SU-DHL-6 (cell line): Measurements from ENCODE around the gene SOX18.

Source experiments
- H2AFZ ChIP-seq: fragments of 200-600 bp; sonication (generic); 2 replicates; pipeline ENCODE4 v1.6.1; 2014; ENCODE audit warnings: low read depth, mild to moderate bottlenecking, moderate library complexity, mixed read lengths, antibody characterized with exemption, low read length; ENCODE audit not compliant: severe bottlenecking
- H3F3A ChIP-seq: fragments of 200-600 bp; shearing (Covaris generic); 2 replicates; pipeline ENCODE4 v1.6.0; 2016; ENCODE audit warnings: antibody characterized with exemption, mild to moderate bottlenecking; ENCODE audit not compliant: insufficient read depth
- H3K27ac ChIP-seq: fragments of 200-600 bp; sonication (generic); 2 replicates; pipeline ENCODE4 v1.5.1; 2016; ENCODE audit warnings: low read depth, mild to moderate bottlenecking, low read length, moderate library complexity, mixed read lengths
- H3K27me3 ChIP-seq: fragments of 200-600 bp; sonication (generic), shearing (Covaris generic); 2 replicates; pipeline ENCODE4 v1.6.0; 2014; ENCODE audit warnings: mild to moderate bottlenecking, low read length
- H3K36me3 ChIP-seq: fragments of 200-600 bp; sonication (generic); 2 replicates; pipeline ENCODE4 v1.6.1; 2014; ENCODE audit warnings: mild to moderate bottlenecking, low read length, mixed read lengths
- H3K4me2 ChIP-seq: fragments of 300-600, 200-600 bp; shearing (Covaris generic), sonication (generic); 2 replicates; pipeline ENCODE4 v1.6.0; 2014; ENCODE audit warnings: low read length, low read depth, mild to moderate bottlenecking; ENCODE audit not compliant: poor library complexity, severe bottlenecking
- H3K4me3 ChIP-seq: fragments of 200-600 bp; sonication (generic); 2 replicates; pipeline ENCODE4 v1.5.1; 2014; ENCODE audit warnings: antibody characterized with exemption, low read length, mild to moderate bottlenecking, mixed read lengths; ENCODE audit not compliant: insufficient read depth, poor library complexity, severe bottlenecking
- H3K79me2 ChIP-seq: fragments of 200-600 bp; sonication (generic); 2 replicates; pipeline ENCODE4 v1.6.1; 2014; ENCODE audit warnings: mild to moderate bottlenecking, low read length, moderate library complexity; ENCODE audit not compliant: insufficient read depth
- H3K9ac ChIP-seq: fragments of 200-600 bp; sonication (generic); 2 replicates; pipeline ENCODE4 v1.7.0; 2014; ENCODE audit warnings: mild to moderate bottlenecking, low read length
- H3K9me2 ChIP-seq: fragments of 200-600 bp; sonication (generic); replicated peaks from 2 replicates; pipeline ENCODE4 v1.6.1; 2014; ENCODE audit warnings: low read length; ENCODE audit not compliant: insufficient read depth
- H3K9me3 ChIP-seq: fragments of 200-600 bp; sonication (generic); 2 replicates; pipeline ENCODE4 v1.6.1; 2014; ENCODE audit warnings: low read length, mixed read lengths; ENCODE audit not compliant: insufficient read depth
- H4K20me1 ChIP-seq: fragments of 200-600 bp; sonication (generic); 2 replicates; pipeline ENCODE4 v1.6.1; 2014; ENCODE audit warnings: low read depth, mild to moderate bottlenecking, antibody characterized with exemption, low read length, moderate library complexity, mixed read lengths
- EZH2phosphoT487 ChIP-seq: fragments of 200-600 bp; sonication (generic), shearing (Covaris generic); conservative IDR thresholded peaks from 2 replicates; pipeline ENCODE4 v1.6.1; 2018; ENCODE audit warnings: mild to moderate bottlenecking, antibody characterized with exemption, low read length, moderate library complexity, mixed read lengths
- TF ChIP-seq, protein P1 (sequence below): fragments of 200-600 bp; sonication (generic); IDR thresholded peaks from one replicate; pipeline ENCODE4 v1.5.1; 2017; ENCODE audit warnings: antibody characterized with exemption, mild to moderate bottlenecking, low read length, moderate library complexity; ENCODE audit not compliant: insufficient read depth, poor library complexity, severe bottlenecking

SOX18 gene

DNA sequence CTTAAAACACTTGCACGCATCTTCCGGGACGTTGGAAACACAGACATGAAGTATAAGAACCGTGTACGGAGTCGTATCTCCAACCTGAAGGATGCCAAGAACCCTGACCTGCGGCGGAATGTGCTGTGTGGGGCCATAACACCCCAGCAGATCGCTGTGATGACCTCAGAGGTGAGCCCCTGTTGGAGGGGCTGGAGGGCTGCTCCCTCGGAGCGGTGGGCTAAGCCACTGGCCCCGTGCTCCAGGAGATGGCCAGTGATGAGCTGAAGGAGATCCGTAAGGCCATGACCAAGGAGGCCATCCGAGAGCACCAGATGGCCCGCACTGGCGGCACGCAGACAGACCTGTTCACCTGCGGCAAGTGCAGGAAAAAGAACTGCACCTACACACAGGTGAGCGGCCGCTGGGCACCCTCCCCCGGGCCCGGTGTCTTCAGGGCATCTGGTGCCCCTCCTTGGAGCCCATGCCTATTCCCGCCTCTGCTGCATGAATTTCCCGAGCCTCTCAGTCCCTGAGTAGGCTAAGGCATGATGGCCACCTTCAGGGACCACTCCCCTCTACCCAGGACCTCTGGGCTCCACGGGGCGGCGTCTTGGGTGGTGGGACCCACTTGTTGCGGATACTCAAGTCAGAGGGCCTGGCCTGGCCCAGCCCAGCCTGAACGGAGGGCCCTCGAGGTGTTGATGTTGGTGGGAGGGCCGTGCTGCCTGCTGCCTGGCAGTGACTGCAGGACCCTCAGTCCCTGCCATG is 21.0 kb upstream of the SOX18 start:
- no peak overlapping the region for H3K9ac ChIP-seq
- H3K36me3 ChIP-seq, result no peaks in the 10 kb centered on the region
- H3K4me3 ChIP-seq, result no peak overlapping the region
- no peak overlapping the region for H2AFZ ChIP-seq
- no peak overlapping the region for H3K4me2 ChIP-seq
- no peaks in the 10 kb centered on the region for H3K9me3 ChIP-seq
- no peaks in the 10 kb centered on the region for H3K27me3 ChIP-seq
- no peaks in the 10 kb centered on the region for H4K20me1 ChIP-seq
- H3K9me2 ChIP-seq, result no peaks in the 10 kb centered on the region
- H3K27ac ChIP-seq, result no peak overlapping the region
- H3F3A ChIP-seq, result no peaks in the 10 kb centered on the region
- H3K79me2 ChIP-seq, result no peaks in the 10 kb centered on the region
- no peak for TF ChIP-seq EZH2phosphoT487
- TF ChIP-seq, protein P1, sequence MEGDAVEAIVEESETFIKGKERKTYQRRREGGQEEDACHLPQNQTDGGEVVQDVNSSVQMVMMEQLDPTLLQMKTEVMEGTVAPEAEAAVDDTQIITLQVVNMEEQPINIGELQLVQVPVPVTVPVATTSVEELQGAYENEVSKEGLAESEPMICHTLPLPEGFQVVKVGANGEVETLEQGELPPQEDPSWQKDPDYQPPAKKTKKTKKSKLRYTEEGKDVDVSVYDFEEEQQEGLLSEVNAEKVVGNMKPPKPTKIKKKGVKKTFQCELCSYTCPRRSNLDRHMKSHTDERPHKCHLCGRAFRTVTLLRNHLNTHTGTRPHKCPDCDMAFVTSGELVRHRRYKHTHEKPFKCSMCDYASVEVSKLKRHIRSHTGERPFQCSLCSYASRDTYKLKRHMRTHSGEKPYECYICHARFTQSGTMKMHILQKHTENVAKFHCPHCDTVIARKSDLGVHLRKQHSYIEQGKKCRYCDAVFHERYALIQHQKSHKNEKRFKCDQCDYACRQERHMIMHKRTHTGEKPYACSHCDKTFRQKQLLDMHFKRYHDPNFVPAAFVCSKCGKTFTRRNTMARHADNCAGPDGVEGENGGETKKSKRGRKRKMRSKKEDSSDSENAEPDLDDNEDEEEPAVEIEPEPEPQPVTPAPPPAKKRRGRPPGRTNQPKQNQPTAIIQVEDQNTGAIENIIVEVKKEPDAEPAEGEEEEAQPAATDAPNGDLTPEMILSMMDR, result no peak

DNA sequence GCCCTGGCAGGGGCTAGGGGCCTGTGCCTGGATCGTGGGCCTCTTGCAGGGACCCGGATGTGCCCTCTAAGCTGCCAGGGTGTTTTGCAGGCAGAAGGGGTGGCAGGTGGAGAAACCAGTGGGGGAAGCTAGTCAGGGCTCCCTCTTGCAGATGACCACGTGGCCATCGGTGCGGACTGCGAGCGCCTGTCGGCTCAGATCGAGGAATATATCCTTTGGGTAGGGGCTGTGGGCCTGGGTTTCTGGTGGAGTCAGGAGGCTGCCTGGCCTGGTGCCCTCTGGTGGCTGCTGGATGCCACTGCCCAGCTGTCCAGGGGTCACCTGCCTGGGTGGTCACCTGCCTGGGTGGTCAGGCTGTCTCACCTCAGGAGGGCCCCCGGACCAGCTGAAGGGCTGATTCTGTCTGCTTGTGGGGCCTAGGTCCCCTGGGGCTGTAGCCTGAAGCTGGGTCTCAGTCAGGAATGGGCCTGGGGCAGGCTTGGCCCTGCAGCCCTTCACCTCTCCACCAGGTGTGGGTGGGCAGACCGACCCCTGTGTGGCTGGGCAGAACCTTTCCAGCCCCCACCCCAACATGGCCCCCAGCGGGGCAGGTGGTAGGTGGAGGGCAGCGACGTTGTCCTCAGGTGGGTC is 20.3 kb upstream of the SOX18 start:
- H3K27ac ChIP-seq, result no peak overlapping the region
- H3K4me2 ChIP-seq, result no peak overlapping the region
- no peaks in the 10 kb centered on the region for H3K79me2 ChIP-seq
- no peak for TF ChIP-seq EZH2phosphoT487
- TF ChIP-seq, protein P1, result peak; percentile 85
- no peak overlapping the region for H3K4me3 ChIP-seq
- no peaks in the 10 kb centered on the region for H3K36me3 ChIP-seq
- H3K9me3 ChIP-seq, result no peaks in the 10 kb centered on the region
- H3K27me3 ChIP-seq, result no peaks in the 10 kb centered on the region
- H4K20me1 ChIP-seq, result no peaks in the 10 kb centered on the region
- H3K9me2 ChIP-seq, result no peaks in the 10 kb centered on the region
- no peak overlapping the region for H3K9ac ChIP-seq
- H3F3A ChIP-seq, result no peaks in the 10 kb centered on the region
- H2AFZ ChIP-seq, result no peak overlapping the region

DNA sequence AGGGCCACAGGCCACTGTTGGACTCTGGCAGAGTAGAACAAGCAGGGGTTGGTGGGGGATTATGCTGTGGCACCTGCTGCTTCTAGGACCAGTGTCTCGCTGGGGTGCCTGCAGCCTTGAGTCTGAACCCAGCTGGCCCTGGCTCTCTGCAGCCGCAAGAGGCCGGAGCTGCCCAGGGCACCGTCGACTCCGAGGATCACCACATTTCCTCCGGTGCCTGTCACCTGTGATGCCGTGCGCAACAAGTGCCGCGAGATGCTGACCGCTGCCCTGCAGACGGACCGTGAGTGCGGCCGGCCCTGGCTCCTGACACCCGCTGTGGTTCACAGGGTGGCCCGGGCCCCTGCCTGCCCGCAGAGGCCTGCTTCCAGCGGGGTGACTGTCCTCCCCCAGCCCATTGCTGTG is 19.8 kb upstream of the SOX18 start:
- no peak for TF ChIP-seq EZH2phosphoT487
- TF ChIP-seq, protein P1, result no peak
- Histone ChIP-seq H4K20me1 (no peaks in the 10 kb centered on the region), H3K4me2 (no peak overlapping the region), H2AFZ (no peak overlapping the region), H3K4me3 (no peak overlapping the region), H3K27me3 (no peaks in the 10 kb centered on the region), H3K79me2 (no peaks in the 10 kb centered on the region), H3K36me3 (no peaks in the 10 kb centered on the region), H3K9me3 (no peaks in the 10 kb centered on the region), H3K9ac (no peak overlapping the region), H3K9me2 (no peaks in the 10 kb centered on the region), H3F3A (no peaks in the 10 kb centered on the region), H3K27ac (no peak overlapping the region)
